ENCODE results near the gene GINS1. TPM values are rescaled to one million over a fixed set of nuclear protein-coding genes. Genes with fewer than 3 reads are reported as not detected.

Gene GINS1
- total RNA-seq, 1 donor from 2014 or later, result not detected

GRCh38 chr20:25382704-25383370 lies 24.6 kb upstream of the GINS1 start:
- Histone ChIP-seq H3K9me3 (no peaks in the 10 kb centered on the region), H3K4me3 (no peak overlapping the region), H3K36me3 (no peaks in the 10 kb centered on the region), H3K27ac (no peak overlapping the region), H3K4me1 (no peaks in the 10 kb centered on the region), H3K27me3 (no peaks in the 10 kb centered on the region)
- intact Hi-C loops (cut with DNase I), result no loop called here
- DNase-seq (ENCODE audit: low spot score in 2 of 2), result no peak
- TF ChIP-seq CTCF (IDR thresholded peaks at IDR 0.05), result no peak

GRCh38 chr20:25389401-25389857 lies 18.0 kb upstream of the GINS1 start:
- H3K9me3 ChIP-seq, result no peaks in the 10 kb centered on the region
- H3K4me1 ChIP-seq, result peaks cover 0 to 3% of the 10 kb centered on the region in 2 donors
- no peak for DNase-seq (ENCODE audit: low spot score in 2 of 2)
- H3K4me3 ChIP-seq, result peak overlapping the region; percentile 83 to 99
- TF ChIP-seq CTCF (IDR thresholded peaks at IDR 0.05), result no peak
- no peaks in the 10 kb centered on the region for H3K27me3 ChIP-seq
- no peaks in the 10 kb centered on the region for H3K36me3 ChIP-seq
- H3K27ac ChIP-seq, result peak overlapping the region in 1 of 2 donors; percentile 91
- intact Hi-C loops (cut with DNase I), result no loop called here

GRCh38 chr20:25389858-25390537 lies 17.5 kb upstream of the GINS1 start:
- Histone ChIP-seq H3K9me3 (no peaks in the 10 kb centered on the region), H3K4me3 (peak overlapping the region; percentile 83 to 99), H3K27ac (peak overlapping the region; percentile 57 to 91), H3K27me3 (no peaks in the 10 kb centered on the region), H3K36me3 (no peaks in the 10 kb centered on the region), H3K4me1 (peaks cover 0 to 3% of the 10 kb centered on the region in 2 donors)
- intact Hi-C loops (cut with DNase I), result loop anchor here (1.0 to 10.0 kb wide), 9 partner anchors 95 to 397 kb away; partner anchors contain the start of genes ACSS1, APMAP, ENTPD6 and NANP
- no peak for TF ChIP-seq CTCF (IDR thresholded peaks at IDR 0.05)
- peak in 1 of 2 donors; percentile 66 for DNase-seq (ENCODE audit: low spot score in 2 of 2)

GRCh38 chr20:25390538-25391528 lies 16.6 kb upstream of the GINS1 start, which contains the start of gene ABHD12:
Gene ABHD12 (minus strand): TSS chr20:25390835. CDS start chr20:25390703, 132 bp downstream.
- TF ChIP-seq CTCF (IDR thresholded peaks at IDR 0.05), result no peak
- Histone ChIP-seq H3K4me1 (peaks cover 0 to 3% of the 10 kb centered on the region in 2 donors), H3K36me3 (no peaks in the 10 kb centered on the region), H3K27me3 (no peaks in the 10 kb centered on the region), H3K27ac (peak within 1 kb of the TSS; percentile 70 to 91), H3K4me3 (peak within 1 kb of the TSS; percentile 83 to 99), H3K9me3 (no peaks in the 10 kb centered on the region)
- intact Hi-C loops (cut with DNase I), result loop anchor here (1.0 to 10.0 kb wide), 9 partner anchors 96 to 398 kb away; partner anchors contain the start of genes ACSS1, APMAP, ENTPD6 and NANP
- peak; percentile 91 to 99 for DNase-seq (ENCODE audit: low spot score in 2 of 2)

- Histone ChIP-seq H3K9me3 (no peaks in the 10 kb centered on the region), H3K4me3 (no peak overlapping the region), H3K4me1 (peaks cover 0 to 3% of the 10 kb centered on the region in 2 donors), H3K36me3 (no peaks in the 10 kb centered on the region), H3K27me3 (no peaks in the 10 kb centered on the region), H3K27ac (no peak overlapping the region)
- no peak for DNase-seq (ENCODE audit: low spot score in 2 of 2)
- intact Hi-C loops (cut with DNase I), result loop anchor here (5.0 to 10.0 kb wide), 3 partner anchors 217 to 337 kb away; partner anchors contain the start of genes ACSS1 and NANP
- no peak for TF ChIP-seq CTCF (IDR thresholded peaks at IDR 0.05)
These were observed 13.2 kb upstream of the GINS1 start for GRCh38 chr20:25394276-25394675.

All from ascending aorta (tissue), 2 donors.